H1 (cell line): ENCODE measurements around the gene PRDM2. TPM values are rescaled to one million over a fixed set of nuclear protein-coding genes. Genes with fewer than 3 reads are reported as not detected.

Experiments used
- CTCF ChIA-PET: fragments of 300-600 bp; sonication (Branson Sonifier 250); formaldehyde crosslinking; loops from one replicate; lab custom pipeline; 2021; ENCODE audit not compliant: partially characterized antibody; lab: Charles Lee
- POLR2A ChIA-PET: fragments of 300-600 bp; sonication (Branson Sonifier 250); formaldehyde crosslinking; loops from one replicate; lab custom pipeline; 2021; ENCODE audit warnings: inconsistent platforms; ENCODE audit not compliant: partially characterized antibody; lab: Charles Lee
- DNase-seq, 2 experiments: peaks; one replicate each; pipeline versions ENCODE4 v3.0.0 to v3.0.0-alpha.2; 2010 to 2022; ENCODE audit warnings: low spot score in 2 of 2, low read depth in 1 of 2, mixed read lengths in 1 of 2
- FAIRE-seq: peaks from 2 replicates; lab custom pipeline; 2011; peaks lifted over from hg19 to GRCh38; lab: Jason Lieb, UNC
- H2AFZ ChIP-seq: 2 replicates; pipeline ENCODE4 v1.8.1; 2012; ENCODE audit warnings: low read length, inconsistent platforms
- H2AK5ac ChIP-seq: 2 replicates; pipeline ENCODE4 v1.6.1; 2013; ENCODE audit warnings: low read depth, low read length
- H2BK120ac ChIP-seq: replicated peaks from 2 replicates; pipeline ENCODE3; 2013; ENCODE audit warnings: low read depth, low read length, inconsistent platforms
- H2BK12ac ChIP-seq: 2 replicates; pipeline ENCODE4 v1.6.1; 2013; ENCODE audit warnings: low read depth, low read length
- H2BK15ac ChIP-seq: 2 replicates; pipeline ENCODE4 v1.6.1; 2013; ENCODE audit warnings: low read length
- H2BK20ac ChIP-seq: 2 replicates; pipeline ENCODE4 v1.6.1; 2013; ENCODE audit warnings: low read length
- H2BK5ac ChIP-seq: 2 replicates; pipeline ENCODE4 v1.6.1; 2013; ENCODE audit warnings: low read depth, low read length
- H3K14ac ChIP-seq: 2 replicates; pipeline ENCODE4 v1.6.1; 2013; ENCODE audit warnings: inconsistent platforms; ENCODE audit not compliant: insufficient read length
- H3K18ac ChIP-seq: 2 replicates; pipeline ENCODE4 v1.6.1; 2013; ENCODE audit warnings: low read length; ENCODE audit errors: extremely low read depth
- H3K23ac ChIP-seq: 2 replicates; pipeline ENCODE4 v1.6.1; 2013; ENCODE audit warnings: inconsistent platforms; ENCODE audit not compliant: insufficient read length
- H3K23me2 ChIP-seq: 2 replicates; pipeline ENCODE4 v1.6.1; 2013; ENCODE audit warnings: low read depth, low read length
- H3K27ac ChIP-seq: 2 replicates; pipeline ENCODE4 v1.6.1; 2011; ENCODE audit warnings: low read depth, low read length, inconsistent platforms
- H3K27me3 ChIP-seq, 4 experiments: replicated peaks in 1 of 4; 1 replicate in 1 of 4; 2 replicates in 3 of 4; pipeline versions ENCODE4 v1.6.1 to v1.8.1; 2011 to 2013; ENCODE audit warnings: low read length in 3 of 4, mild to moderate bottlenecking in 3 of 4, inconsistent platforms in 2 of 4, mixed read lengths in 2 of 4, moderate library complexity in 1 of 4; ENCODE audit not compliant: control insufficient read depth in 3 of 4, insufficient read depth in 3 of 4; ENCODE audit errors: extremely low read depth in 1 of 4
- H3K36me3 ChIP-seq, 4 experiments: 2 replicates each; pipeline versions ENCODE4 v1.6.1 to v1.8.1; 2011 to 2013; ENCODE audit warnings: mild to moderate bottlenecking in 4 of 4, low read length in 3 of 4, moderate library complexity in 2 of 4, control low read depth in 1 of 4, inconsistent platforms in 1 of 4; ENCODE audit not compliant: insufficient read depth in 4 of 4, control insufficient read depth in 2 of 4
- H3K4ac ChIP-seq: replicated peaks from 2 replicates; pipeline ENCODE3; 2013; ENCODE audit warnings: low read length, low read depth, mixed read lengths, inconsistent platforms; ENCODE audit not compliant: insufficient read length
- H3K4me1 ChIP-seq, 4 experiments: replicated peaks in 1 of 4; 1 replicate in 1 of 4; 2 replicates in 3 of 4; pipeline versions ENCODE4 v1.6.1 to v1.8.1; 2011 to 2013; ENCODE audit warnings: low read length in 3 of 4, inconsistent platforms in 2 of 4, mixed read lengths in 1 of 4; ENCODE audit not compliant: insufficient read depth in 4 of 4, control insufficient read depth in 3 of 4
- H3K4me2 ChIP-seq, 2 experiments: 2 replicates each; pipeline versions ENCODE4 v1.6.1 to v1.8.1; 2011 to 2013; ENCODE audit warnings: low read depth in 2 of 2, low read length in 2 of 2, control low read depth in 1 of 2, inconsistent platforms in 1 of 2, mild to moderate bottlenecking in 1 of 2; ENCODE audit not compliant: insufficient read depth in 1 of 2
- H3K4me3 ChIP-seq, 4 experiments: fragments of 200-600, 300-600 bp in 1 of 4; sonication (generic), shearing (Covaris generic), sonication (Bioruptor Twin) in 1 of 4; 2 replicates each; pipeline versions ENCODE4 v1.5.1 to v1.8.1; 2011 to 2016; ENCODE audit warnings: low read length in 4 of 4, low read depth in 3 of 4, control low read depth in 2 of 4, inconsistent platforms in 2 of 4, mild to moderate bottlenecking in 2 of 4, mixed read lengths in 1 of 4, moderate library complexity in 1 of 4; ENCODE audit not compliant: insufficient read depth in 2 of 4; ENCODE audit errors: extremely low read depth in 1 of 4
- H3K56ac ChIP-seq: replicated peaks from 2 replicates; pipeline ENCODE3; 2013; ENCODE audit warnings: low read depth, mild to moderate bottlenecking, mixed read lengths, low read length, inconsistent platforms; ENCODE audit not compliant: insufficient read length
- H3K79me1 ChIP-seq: 2 replicates; pipeline ENCODE4 v1.6.1; 2013; ENCODE audit warnings: low read depth, low read length, control low read depth
- H3K79me2 ChIP-seq, 2 experiments: 2 replicates each; pipeline versions ENCODE4 v1.6.1 to v1.8.1; 2012 to 2013; ENCODE audit warnings: low read length in 2 of 2, mild to moderate bottlenecking in 2 of 2, inconsistent platforms in 1 of 2; ENCODE audit not compliant: insufficient read depth in 2 of 2, control insufficient read depth in 1 of 2
- H3K9ac ChIP-seq, 4 experiments: replicated peaks in 1 of 4; 1 replicate in 1 of 4; 2 replicates in 3 of 4; pipeline versions ENCODE4 v1.6.1 to v1.8.1; 2011 to 2013; ENCODE audit warnings: low read depth in 3 of 4, low read length in 3 of 4, control low read depth in 2 of 4, mild to moderate bottlenecking in 2 of 4, moderate library complexity in 2 of 4, inconsistent platforms in 1 of 4; ENCODE audit errors: extremely low read depth in 1 of 4
- H3K9me3 ChIP-seq, 2 experiments: 2 replicates each; pipeline versions ENCODE4 v1.6.1 to v1.8.1; 2012 to 2013; ENCODE audit warnings: mild to moderate bottlenecking in 2 of 2, moderate library complexity in 2 of 2, control low read depth in 1 of 2, inconsistent platforms in 1 of 2, low read depth in 1 of 2, low read length in 1 of 2, mixed read lengths in 1 of 2; ENCODE audit not compliant: insufficient read depth in 2 of 2
- H4K20me1 ChIP-seq, 2 experiments: replicated peaks in 1 of 2; 2 replicates each; pipeline versions ENCODE3 to v1.8.1; 2011 to 2013; ENCODE audit warnings: inconsistent platforms in 2 of 2, low read length in 2 of 2, mild to moderate bottlenecking in 1 of 2; ENCODE audit not compliant: insufficient read depth in 2 of 2, control insufficient read depth in 1 of 2
- H4K5ac ChIP-seq: 2 replicates; pipeline ENCODE4 v1.6.1; 2013; ENCODE audit warnings: low read length, low read depth, mixed read lengths, inconsistent platforms; ENCODE audit not compliant: insufficient read length
- H4K8ac ChIP-seq: 2 replicates; pipeline ENCODE4 v1.8.0; 2013; ENCODE audit warnings: mild to moderate bottlenecking, moderate library complexity, low read length, inconsistent platforms; ENCODE audit not compliant: insufficient read depth; ENCODE audit errors: extremely low read depth
- H4K91ac ChIP-seq: replicated peaks from 2 replicates; pipeline ENCODE3; 2013; ENCODE audit warnings: low read length, mixed read lengths, inconsistent platforms; ENCODE audit not compliant: insufficient read length
- ATF2 ChIP-seq: IDR thresholded peaks from 2 replicates; pipeline ENCODE4 v1.6.1; 2012; ENCODE audit warnings: low read length, inconsistent platforms
- CHD1 ChIP-seq: IDR thresholded peaks from 2 replicates; pipeline ENCODE4 v1.6.1; 2012; ENCODE audit warnings: low read depth, low read length, improper control_type of control experiment
- CHD2 ChIP-seq: IDR thresholded peaks from 2 replicates; pipeline ENCODE4 v1.6.1; 2012; ENCODE audit warnings: low read length, improper control_type of control experiment
- CTCF ChIP-seq, 3 experiments: IDR thresholded peaks; 1 replicate in 2 of 3; 2 replicates in 1 of 3; pipeline versions ENCODE4 v1.5.1 to v1.6.1; 2011; ENCODE audit warnings: low read length in 3 of 3, mild to moderate bottlenecking in 3 of 3, inconsistent platforms in 2 of 3, low read depth in 1 of 3, moderate library complexity in 1 of 3; ENCODE audit not compliant: insufficient read depth in 1 of 3; ENCODE audit errors: control extremely low read depth in 1 of 3
- PHF8 ChIP-seq: fragments of 200-600 bp; sonication (generic); conservative IDR thresholded peaks from 2 replicates; pipeline ENCODE4 v1.7.1; 2012; ENCODE audit warnings: low read depth, mild to moderate bottlenecking, inconsistent platforms, low read length, moderate library complexity
- POLR2AphosphoS5 ChIP-seq: IDR thresholded peaks from 2 replicates; pipeline ENCODE4 v1.6.1; 2011; ENCODE audit warnings: low read depth, low read length
- RFX5 ChIP-seq: IDR thresholded peaks from 2 replicates; pipeline ENCODE4 v1.6.1; 2011; ENCODE audit warnings: low read depth, low read length, improper control_type of control experiment, borderline replicate concordance
- SUZ12 ChIP-seq: fragments of 200-600 bp; sonication (generic); IDR thresholded peaks from 2 replicates; pipeline ENCODE4 v1.6.1; 2012; ENCODE audit warnings: mild to moderate bottlenecking, inconsistent platforms, low read length, moderate library complexity, mixed read lengths
- TAF1 ChIP-seq: IDR thresholded peaks from 2 replicates; pipeline ENCODE4 v1.6.1; 2011; ENCODE audit warnings: mild to moderate bottlenecking, low read depth, low read length
- TEAD4 ChIP-seq: IDR thresholded peaks from 2 replicates; pipeline ENCODE4 v1.6.1; 2012; ENCODE audit warnings: low read depth, low read length, inconsistent platforms, mixed read lengths
- WGBS, 2 experiments: shearing (Covaris generic) in 1 of 2; methylation state at CpG; one replicate each; pipeline versions ENCODE4 v1.1.6 to v1.1.7; 2013 to 2015; ENCODE audit warnings: low lambda C conversion rate in 2 of 2, mixed read lengths in 2 of 2, inconsistent platforms in 1 of 2, low coverage in 1 of 2, missing lambda C conversion rate in 1 of 2; ENCODE audit not compliant: insufficient replicate concordance in 2 of 2, insufficient coverage in 1 of 2, insufficient read length in 1 of 2; ENCODE audit errors: extremely low coverage in 1 of 2, missing lambda C conversion rate in 1 of 2; 5-methylcytosine and 5-hydroxymethylcytosine counted together
- polyA plus RNA-seq, 7 experiments: library from polyadenylated mRNA; depleted of rRNA in 3 of 7; stranded (reverse) in 5 of 7; unstranded in 2 of 7; fragments of >200 nt in 5 of 7; fragments of 200-250 nt in 2 of 7; gene quantifications; 1 replicate in 5 of 7; 2 replicates in 1 of 7; 4 replicates in 1 of 7; pipeline versions ENCODE4 v1.2.1 to v1.2.3, GENCODE V29; 2011 to 2013; ENCODE audit warnings: missing spikeins in 2 of 7, mixed read lengths in 2 of 7
- total RNA-seq: library from RNA; stranded (reverse); fragmentation: NEBNext Ultra II Directional; extraction: Animal tissue kit (Norgen Biotek cat#: 25700); gene quantifications from 2 replicates; pipeline ENCODE4 v1.2.1, GENCODE V29; 2021

The PRDM2 gene
- total and polyA plus RNA-seq, 2 of the 8 experiments (the other 6 are each of a cell fraction or from before 2014, with no cell fraction given), result 5.8 to 21.2 TPM

- peaks cover 0 to 7% (median 1%) of the 10 kb centered on the region in 4 experiments; a peak in 1 of 7 replicates for H3K4me1 ChIP-seq
- H3K23ac ChIP-seq, result no peak overlapping the region
- ChIA-PET POLR2A (no interaction called here), CTCF (interaction anchor here (0.6 to 2.8 kb wide), 3 partner anchors 13 to 118 kb away, joined by 3 to 6 read pairs (median 3); no protein-coding TSS in a partner anchor)
- no peak overlapping the region for H2AK5ac ChIP-seq
- no peaks in the 10 kb centered on the region for H3K79me2 ChIP-seq
- no peak overlapping the region for H4K5ac ChIP-seq
- H2BK15ac ChIP-seq, result no peak overlapping the region
- no peak overlapping the region for H3K27ac ChIP-seq
- H3K14ac ChIP-seq, result no peak overlapping the region
- H3K23me2 ChIP-seq, result no peaks in the 10 kb centered on the region
- DNase-seq (no peak), FAIRE-seq (no peak)
- no peak overlapping the region; a peak in 1 of 4 replicates for H3K4me2 ChIP-seq
- H3K36me3 ChIP-seq, result peaks cover 3 to 15% (median 10%) of the 10 kb centered on the region in 4 experiments; a peak in 7 of 8 replicates
- no peak overlapping the region for H2BK20ac ChIP-seq
- H3K9me3 ChIP-seq, result no peaks in the 10 kb centered on the region
- H3K56ac ChIP-seq, result no peak overlapping the region
- no peaks in the 10 kb centered on the region; the same call in 1 of the 2 replicates for H3K79me1 ChIP-seq
- H2AFZ ChIP-seq, result no peak overlapping the region
- H2BK12ac ChIP-seq, result no peak overlapping the region
- H3K9ac ChIP-seq, result no peak overlapping the region
- no peak overlapping the region for H2BK120ac ChIP-seq
- H4K91ac ChIP-seq, result no peak overlapping the region
- H3K18ac ChIP-seq, result no peak overlapping the region
- peaks cover 2 to 3% of the 10 kb centered on the region in 2 experiments for H4K20me1 ChIP-seq
- H4K8ac ChIP-seq, result no peak overlapping the region
- H3K27me3 ChIP-seq, result no peaks in the 10 kb centered on the region
- 71% methylated on average over 5 of the region's 5 CpGs; no CpG with 5 or more reads in 1 of the 2 experiments for WGBS, 2 experiments
- no peak overlapping the region for H2BK5ac ChIP-seq
- no peak overlapping the region for H3K4me3 ChIP-seq
- no peak overlapping the region for H3K4ac ChIP-seq
- TF ChIP-seq TEAD4, result no peak
- TF ChIP-seq CHD2, result no peak
- no peak for TF ChIP-seq SUZ12
- no peak for TF ChIP-seq CTCF (IDR thresholded peaks at IDR 0.05; ENCODE audit: control extremely low read depth in 1 of 3, insufficient read depth in 1 of 3, low read depth in 1 of 3, low read length in 3 of 3)
- TF ChIP-seq POLR2AphosphoS5, result no peak
- no peak for TF ChIP-seq PHF8
- TF ChIP-seq ATF2, result no peak
- no peak for TF ChIP-seq CHD1
- TF ChIP-seq RFX5, result no peak
- TF ChIP-seq TAF1, result no peak
Measured at GRCh38 chr1:13783551-13783950, 83.6 kb downstream of the PRDM2 start.
